HEK293T (cell line): ENCODE data around the gene IFFO2.

ENCODE experiments used
- CTCF ChIA-PET: fragments of 350-600 bp; formaldehyde crosslinking; extraction: SDS; loops from one replicate; lab custom pipeline; 2021; ENCODE audit warnings: antibody characterized with exemption, inconsistent platforms; lab: Yijun Ruan, JAX
- POLR2A ChIA-PET: fragments of 350-600 bp; formaldehyde crosslinking; extraction: SDS; loops from one replicate; lab custom pipeline; 2020; ENCODE audit warnings: antibody characterized with exemption, inconsistent platforms; lab: Yijun Ruan, JAX
- DNase-seq: peaks from one replicate; pipeline ENCODE4 v3.0.0; 2012; ENCODE audit warnings: mixed read lengths; ENCODE audit errors: extremely low spot score
- ARNT ChIP-seq: fragments of 450-650 bp; IDR thresholded peaks from 2 replicates; pipeline ENCODE4 v1.6.1; 2017; ENCODE audit warnings: mild to moderate bottlenecking
- BHLHE40 ChIP-seq: fragments of 450-650 bp; IDR thresholded peaks from 2 replicates; pipeline ENCODE4 v1.6.1; 2016; ENCODE audit warnings: mild to moderate bottlenecking, moderate library complexity, borderline replicate concordance
- CTBP1 ChIP-seq: fragments of 450-650 bp; IDR thresholded peaks from 2 replicates; pipeline ENCODE4 v1.6.1; 2016; ENCODE audit warnings: borderline replicate concordance
- ELF4 ChIP-seq: fragments of 450-650 bp; IDR thresholded peaks from 2 replicates; pipeline ENCODE4 v1.6.1; 2017; ENCODE audit warnings: antibody characterized with exemption
- FOXA1 ChIP-seq: fragments of 450-650 bp; IDR thresholded peaks from 2 replicates; pipeline ENCODE4 v1.6.1; 2016; ENCODE audit warnings: mild to moderate bottlenecking
- FOXK2 ChIP-seq: fragments of 450-650 bp; IDR thresholded peaks from 2 replicates; pipeline ENCODE4 v1.6.1; 2016; ENCODE audit warnings: mild to moderate bottlenecking
- FOXM1 ChIP-seq: fragments of 450-650 bp; IDR thresholded peaks from 2 replicates; pipeline ENCODE4 v1.6.1; 2017; ENCODE audit warnings: mild to moderate bottlenecking, borderline replicate concordance
- HDGF ChIP-seq: fragments of 450-650 bp; IDR thresholded peaks from 2 replicates; pipeline ENCODE4 v1.6.1; 2017; ENCODE audit warnings: antibody characterized with exemption, borderline replicate concordance
- L3MBTL2 ChIP-seq: fragments of 450-650 bp; conservative IDR thresholded peaks from 2 replicates; pipeline ENCODE4 v1.6.1; 2016; ENCODE audit warnings: mild to moderate bottlenecking
- LEF1 ChIP-seq: fragments of 450-650 bp; IDR thresholded peaks from 2 replicates; pipeline ENCODE4 v1.6.1; 2017; ENCODE audit warnings: mild to moderate bottlenecking, borderline replicate concordance
- NFRKB ChIP-seq: fragments of 450-650 bp; IDR thresholded peaks from 2 replicates; pipeline ENCODE4 v1.6.1; 2016; ENCODE audit warnings: mild to moderate bottlenecking, moderate library complexity
- PKNOX1 ChIP-seq: fragments of 450-650 bp; IDR thresholded peaks from 2 replicates; pipeline ENCODE4 v1.6.1; 2016
- SP1 ChIP-seq: fragments of 450-650 bp; IDR thresholded peaks from 2 replicates; pipeline ENCODE4 v1.6.1; 2017
- SUZ12 ChIP-seq: fragments of 450-650 bp; IDR thresholded peaks from 2 replicates; pipeline ENCODE4 v1.6.1; 2016; ENCODE audit warnings: mild to moderate bottlenecking
- TARDBP ChIP-seq: fragments of 450-650 bp; IDR thresholded peaks from 2 replicates; pipeline ENCODE4 v1.6.1; 2016
- ZNF384 ChIP-seq: fragments of 450-650 bp; IDR thresholded peaks from 2 replicates; pipeline ENCODE4 v1.6.1; 2016

IFFO2 gene

GRCh38 chr1:18883079-18883478, 73.4 kb downstream of the IFFO2 start:
- no peak for DNase-seq
- TF ChIP-seq TARDBP, result no peak
- TF ChIP-seq FOXM1, result no peak
- TF ChIP-seq SUZ12, result no peak
- TF ChIP-seq ZNF384, result no peak
- TF ChIP-seq ELF4, result no peak
- no peak for TF ChIP-seq CTBP1
- no peak for TF ChIP-seq ARNT
- TF ChIP-seq BHLHE40, result no peak
- TF ChIP-seq SP1, result no peak
- TF ChIP-seq PKNOX1, result no peak
- TF ChIP-seq HDGF, result no peak
- no peak for TF ChIP-seq FOXK2
- no peak for TF ChIP-seq FOXA1
- TF ChIP-seq L3MBTL2, result no peak
- TF ChIP-seq NFRKB, result no peak
- TF ChIP-seq LEF1, result no peak
- CTCF ChIA-PET, result interaction anchor here (0.9 kb wide), 1 partner anchor 8 kb away, joined by 3 read pairs; no protein-coding TSS in a partner anchor
- POLR2A ChIA-PET, result no interaction called here

- no peak for TF ChIP-seq L3MBTL2
- no peak for TF ChIP-seq BHLHE40
- TF ChIP-seq ELF4, result no peak
- TF ChIP-seq CTBP1, result no peak
- no peak for TF ChIP-seq LEF1
- TF ChIP-seq ZNF384, result no peak
- no peak for TF ChIP-seq SP1
- TF ChIP-seq TARDBP, result no peak
- TF ChIP-seq PKNOX1, result no peak
- no peak for TF ChIP-seq SUZ12
- no peak for TF ChIP-seq FOXM1
- TF ChIP-seq FOXA1, result no peak
- no peak for TF ChIP-seq ARNT
- no peak for TF ChIP-seq NFRKB
- no peak for TF ChIP-seq FOXK2
- no peak for TF ChIP-seq HDGF
- CTCF ChIA-PET, result interaction anchor here (0.9 kb wide), 1 partner anchor 9 kb away, joined by 3 read pairs; no protein-coding TSS in a partner anchor
- POLR2A ChIA-PET, result no interaction called here
- no peak for DNase-seq
Measured at GRCh38 chr1:18882486-18882885, 74.0 kb downstream of the IFFO2 start.

GRCh38 chr1:18881642-18882431, 74.6 kb downstream of the IFFO2 start:
- ChIA-PET CTCF (no interaction called here), POLR2A (no interaction called here)
- TF ChIP-seq FOXA1 (no peak), L3MBTL2 (no peak), ARNT (no peak), ZNF384 (no peak), FOXM1 (no peak), CTBP1 (no peak), SUZ12 (no peak), FOXK2 (no peak), TARDBP (no peak), LEF1 (no peak), SP1 (no peak), NFRKB (no peak), BHLHE40 (no peak), PKNOX1 (no peak), ELF4 (no peak), HDGF (no peak)
- DNase-seq, result no peak

- POLR2A ChIA-PET, result no interaction called here
- CTCF ChIA-PET, result interaction anchor here (1.1 kb wide), 1 partner anchor 26 kb away, joined by 4 read pairs; no protein-coding TSS in a partner anchor
- no peak for DNase-seq
- no peak for TF ChIP-seq FOXK2
Measured at GRCh38 chr1:18881164-18881563, 75.3 kb downstream of the IFFO2 start.

GRCh38 chr1:18880585-18880984, 75.9 kb downstream of the IFFO2 start:
- ChIA-PET CTCF (interaction anchor here (1.1 kb wide), 1 partner anchor 26 kb away, joined by 4 read pairs; no protein-coding TSS in a partner anchor), POLR2A (no interaction called here)
- TF ChIP-seq CTBP1, result no peak
- TF ChIP-seq TARDBP, result no peak
- no peak for TF ChIP-seq SUZ12
- TF ChIP-seq ELF4, result no peak
- no peak for TF ChIP-seq ARNT
- TF ChIP-seq NFRKB, result no peak
- no peak for TF ChIP-seq ZNF384

GRCh38 chr1:18879791-18880309, 76.6 kb downstream of the IFFO2 start:
- TF ChIP-seq BHLHE40, result no peak
- TF ChIP-seq SUZ12, result no peak
- no peak for TF ChIP-seq SP1
- no peak for TF ChIP-seq FOXA1
- TF ChIP-seq FOXM1, result no peak
- no peak for TF ChIP-seq ELF4
- TF ChIP-seq PKNOX1, result no peak
- TF ChIP-seq ZNF384, result no peak
- TF ChIP-seq ARNT, result no peak
- TF ChIP-seq L3MBTL2, result no peak
- TF ChIP-seq CTBP1, result no peak
- no peak for TF ChIP-seq TARDBP
- TF ChIP-seq NFRKB, result no peak
- TF ChIP-seq FOXK2, result no peak
- TF ChIP-seq LEF1, result no peak
- TF ChIP-seq HDGF, result no peak
- ChIA-PET POLR2A (interaction anchor here (0.7 kb wide), 1 partner anchor 23 kb away, joined by 4 read pairs; the partner anchor contains the start of gene ALDH4A1), CTCF (no interaction called here)
- DNase-seq, result no peak

More at GRCh38 chr1:18880585-18880984, 75.9 kb downstream of the IFFO2 start:
- DNase-seq, result no peak
